RKO (cell line): ENCODE measurements around the gene BBLN.
A peak's percentile ranks its signal among the peaks of the same experiment; 100 is the strongest.

Experiments used
- DNase-seq: peaks from one replicate; pipeline ENCODE4 v3.0.0-alpha.2; 2016; ENCODE audit warnings: low spot score

The BBLN gene

DNA sequence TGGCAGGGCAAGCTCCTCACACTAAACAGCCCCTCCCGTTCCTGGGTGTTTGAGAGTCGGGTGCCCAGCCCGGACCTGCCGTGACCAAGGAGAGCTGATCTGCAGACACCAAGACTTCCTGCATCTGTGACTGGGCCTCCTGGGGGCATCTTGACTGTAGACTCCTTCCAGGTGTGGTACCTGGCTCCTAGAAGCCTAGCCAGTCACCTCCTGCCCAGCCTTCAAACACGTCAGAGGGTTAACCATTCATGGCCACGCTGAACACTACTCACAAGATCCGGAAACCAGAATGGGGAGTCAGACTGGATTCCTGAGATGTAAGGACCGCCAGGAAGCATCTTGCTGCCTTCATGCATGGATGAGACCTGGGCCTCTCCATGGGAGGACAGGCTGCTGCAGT is 14.5 kb upstream of the BBLN start:
- no peak for DNase-seq

DNA sequence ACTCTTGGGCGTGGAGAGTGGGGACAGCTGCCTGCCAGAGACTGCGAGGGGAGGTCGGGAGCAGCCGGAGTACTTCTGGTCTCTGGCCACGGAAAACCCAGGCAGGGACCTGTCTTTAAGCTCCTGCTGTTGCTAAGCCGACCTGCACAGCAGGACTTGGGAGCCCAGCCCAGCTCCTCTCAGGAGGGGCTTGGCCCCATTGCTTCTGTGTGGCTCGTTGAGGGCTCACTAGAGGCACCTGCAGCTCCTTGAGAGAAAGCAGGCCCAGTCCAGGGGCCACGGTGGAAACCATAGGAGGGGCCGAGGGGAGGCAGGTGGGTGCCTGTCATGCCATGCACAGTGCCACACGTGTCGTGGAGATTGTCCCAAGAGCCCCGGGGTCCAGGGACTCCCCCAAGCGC is 14.1 kb upstream of the BBLN start:
- no peak for DNase-seq

DNA sequence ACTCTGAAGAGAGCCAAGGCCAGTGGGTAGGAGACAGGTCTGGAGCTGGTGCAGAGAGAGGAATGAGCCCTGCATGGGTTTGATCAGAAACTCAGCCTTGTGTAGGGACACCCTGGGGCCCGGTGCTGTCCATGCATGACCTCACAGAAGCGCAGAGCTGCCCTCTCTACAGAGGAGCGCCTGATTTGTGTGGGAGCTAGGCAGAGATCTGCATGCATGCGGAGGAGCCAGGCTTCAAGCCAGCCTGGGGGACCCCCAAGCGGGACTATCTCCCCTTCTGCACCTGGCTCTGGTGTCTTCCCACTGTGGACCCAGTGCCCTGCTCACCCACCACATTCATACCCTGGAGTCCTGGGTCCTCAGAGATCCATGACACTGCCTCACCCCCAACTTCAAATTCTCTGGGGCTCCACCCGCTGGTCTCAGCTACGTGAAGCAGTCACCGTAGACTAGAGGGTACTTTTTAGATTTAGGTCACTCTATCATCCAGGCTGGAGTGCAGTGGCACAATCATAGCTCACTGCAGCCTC is 13.4 kb upstream of the BBLN start:
- no peak for DNase-seq

DNA sequence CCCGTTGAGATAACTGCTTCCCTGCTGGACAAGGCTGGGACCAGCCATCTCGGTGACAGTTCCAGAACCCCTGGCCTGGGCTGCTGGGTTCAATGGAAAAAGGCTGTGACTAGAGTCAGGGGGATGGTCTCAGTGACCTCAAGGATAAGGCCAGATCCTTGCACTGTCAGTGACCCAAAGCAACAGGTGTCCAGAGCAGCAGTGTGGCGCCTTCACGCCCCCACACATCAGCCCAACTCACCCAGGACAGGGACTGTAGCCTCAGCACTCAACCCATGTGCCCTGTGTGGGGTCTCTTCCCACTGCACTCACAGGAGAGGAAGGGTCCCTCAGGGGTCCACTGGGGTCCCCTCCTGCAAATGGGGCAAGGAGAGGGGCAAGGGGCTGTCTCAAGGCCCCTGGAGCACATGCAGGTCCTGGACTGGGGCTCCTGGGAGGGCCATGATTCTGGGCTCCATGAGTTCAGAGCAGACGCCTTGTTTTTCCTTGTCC is 11.5 kb upstream of the BBLN start:
- DNase-seq, result no peak

DNA sequence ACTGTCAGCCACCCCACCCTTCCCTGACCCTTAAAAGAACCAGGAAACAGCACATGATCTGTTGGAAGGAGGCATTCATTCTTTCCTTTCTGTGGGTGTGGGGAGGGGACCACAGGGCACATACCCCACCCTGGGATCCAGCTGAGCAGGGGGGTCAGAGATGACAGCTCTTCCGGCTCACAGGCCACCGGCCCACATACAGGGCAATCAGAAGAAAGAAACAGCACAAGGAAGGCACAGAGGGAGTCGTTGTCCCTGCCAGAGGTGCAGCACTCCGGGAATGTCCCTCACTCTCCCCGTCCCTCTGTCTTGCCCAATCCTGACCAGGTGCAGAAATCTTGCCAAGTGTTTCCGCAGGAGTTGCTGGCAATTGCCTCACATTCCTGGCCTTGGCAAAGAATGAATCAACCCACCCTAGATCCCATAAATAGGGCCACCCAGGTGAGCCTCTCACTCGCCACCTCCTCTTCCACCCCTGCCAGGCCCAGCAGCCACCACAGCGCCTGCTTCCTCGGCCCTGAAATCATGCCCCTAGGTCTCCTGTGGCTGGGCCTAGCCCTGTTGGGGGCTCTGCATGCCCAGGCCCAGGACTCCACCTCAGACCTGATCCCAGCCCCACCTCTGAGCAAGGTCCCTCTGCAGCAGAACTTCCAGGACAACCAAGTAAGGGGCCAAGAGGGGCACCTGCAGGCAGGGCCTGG is 10.9 kb upstream of the BBLN start, which contains the start of gene LCN2:
Gene LCN2 (plus strand): TSS at position 453 of the 701 bp plus-strand sequence. CDS start 73 bp downstream, at position 526.
- no peak for DNase-seq

DNA sequence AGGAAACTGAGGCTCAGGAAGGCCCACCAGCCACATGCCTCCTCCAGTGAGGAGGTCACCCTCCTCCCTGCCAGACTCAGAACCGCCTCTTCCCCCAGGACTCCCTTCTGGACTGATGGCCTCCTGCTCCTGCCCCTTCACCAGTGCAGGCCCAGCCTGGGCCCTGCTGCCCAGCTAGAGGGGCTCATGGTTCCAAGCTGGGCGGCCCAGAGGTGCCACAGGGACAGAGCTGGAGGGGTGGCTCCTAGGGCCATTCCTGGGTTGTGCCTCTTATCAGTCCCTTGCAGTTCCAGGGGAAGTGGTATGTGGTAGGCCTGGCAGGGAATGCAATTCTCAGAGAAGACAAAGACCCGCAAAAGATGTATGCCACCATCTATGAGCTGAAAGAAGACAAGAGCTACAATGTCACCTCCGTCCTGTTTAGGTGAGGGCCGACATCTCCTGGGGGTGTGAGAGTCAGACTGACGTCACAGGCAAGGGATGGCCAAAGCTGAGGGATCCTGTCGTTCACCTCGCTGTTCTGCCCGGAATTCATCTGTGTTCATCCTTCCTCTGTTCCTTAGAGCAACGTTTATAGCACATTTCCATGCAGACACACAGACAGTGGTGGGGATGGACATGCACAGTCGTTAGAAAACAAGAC is 10.0 kb upstream of the BBLN start:
- no peak for DNase-seq

DNA sequence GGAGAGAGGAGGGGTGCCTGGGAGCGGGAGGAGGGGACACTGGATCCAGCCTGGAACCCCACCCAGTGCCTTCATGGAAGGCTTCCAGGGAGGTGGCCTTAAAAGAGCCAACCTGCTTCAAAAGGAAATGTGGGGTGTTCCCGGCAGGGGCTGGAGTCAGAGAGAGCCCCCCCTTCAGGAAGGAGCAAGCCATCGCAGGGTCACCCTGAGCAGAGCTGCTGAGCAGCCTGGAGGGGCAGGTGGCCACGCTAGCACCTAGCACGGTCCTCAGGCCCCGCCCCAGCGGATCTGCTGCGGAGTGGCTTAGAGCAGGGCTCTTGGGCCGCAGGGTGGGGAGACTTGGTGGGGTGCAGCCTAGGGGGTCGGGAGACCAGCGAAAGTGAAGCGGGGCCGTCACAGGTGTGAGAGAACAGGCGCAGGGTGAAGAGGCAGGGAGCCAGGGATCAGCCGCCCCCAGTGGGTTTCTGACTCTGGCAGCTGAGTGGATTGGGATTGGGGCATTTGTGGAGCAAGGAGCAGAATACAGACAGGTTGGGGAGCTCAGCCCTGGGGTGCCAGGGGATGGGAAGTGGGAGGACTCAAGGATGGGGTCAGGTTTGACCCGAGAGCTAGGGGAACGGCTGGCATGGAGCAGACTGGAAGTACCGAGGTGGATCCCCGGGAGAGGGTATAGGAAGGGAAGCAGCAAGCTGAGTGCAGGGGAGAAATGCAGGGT is 9.3 kb upstream of the BBLN start:
- DNase-seq, result no peak

DNA sequence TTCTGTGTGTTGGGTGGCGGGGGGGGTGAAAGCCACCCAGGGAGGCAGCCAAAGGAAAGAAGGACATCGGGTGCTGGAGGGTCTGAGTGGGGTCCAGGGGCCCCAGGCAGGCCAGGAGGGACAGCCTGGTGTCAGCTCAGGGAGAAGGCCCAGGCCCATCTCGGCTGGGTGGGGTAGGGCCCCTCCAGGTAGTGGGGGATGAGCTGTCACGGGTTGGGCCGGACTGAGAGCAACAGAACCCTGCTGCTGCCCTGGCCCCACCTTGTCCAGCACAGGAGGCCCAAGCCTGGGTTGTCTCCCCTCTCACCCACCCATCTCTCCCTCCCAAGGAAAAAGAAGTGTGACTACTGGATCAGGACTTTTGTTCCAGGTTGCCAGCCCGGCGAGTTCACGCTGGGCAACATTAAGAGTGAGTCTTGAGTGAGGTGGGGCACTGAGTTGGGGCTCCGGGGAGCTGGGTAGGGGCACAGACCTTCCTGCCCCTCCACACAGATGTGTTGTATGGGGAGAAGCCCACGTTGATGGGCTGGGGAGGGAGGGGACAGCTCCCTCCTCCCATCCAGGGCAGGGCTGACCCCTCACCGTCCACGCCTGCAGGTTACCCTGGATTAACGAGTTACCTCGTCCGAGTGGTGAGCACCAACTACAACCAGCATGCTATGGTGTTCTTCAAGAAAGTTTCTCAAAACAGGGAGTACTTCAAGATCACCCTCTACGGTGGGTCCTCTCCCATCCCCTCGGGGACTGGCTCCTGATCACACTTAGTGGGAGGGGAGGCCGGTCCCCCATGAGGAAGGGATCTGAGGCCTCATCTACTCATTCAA is 8.5 kb upstream of the BBLN start:
- DNase-seq, result no peak

DNA sequence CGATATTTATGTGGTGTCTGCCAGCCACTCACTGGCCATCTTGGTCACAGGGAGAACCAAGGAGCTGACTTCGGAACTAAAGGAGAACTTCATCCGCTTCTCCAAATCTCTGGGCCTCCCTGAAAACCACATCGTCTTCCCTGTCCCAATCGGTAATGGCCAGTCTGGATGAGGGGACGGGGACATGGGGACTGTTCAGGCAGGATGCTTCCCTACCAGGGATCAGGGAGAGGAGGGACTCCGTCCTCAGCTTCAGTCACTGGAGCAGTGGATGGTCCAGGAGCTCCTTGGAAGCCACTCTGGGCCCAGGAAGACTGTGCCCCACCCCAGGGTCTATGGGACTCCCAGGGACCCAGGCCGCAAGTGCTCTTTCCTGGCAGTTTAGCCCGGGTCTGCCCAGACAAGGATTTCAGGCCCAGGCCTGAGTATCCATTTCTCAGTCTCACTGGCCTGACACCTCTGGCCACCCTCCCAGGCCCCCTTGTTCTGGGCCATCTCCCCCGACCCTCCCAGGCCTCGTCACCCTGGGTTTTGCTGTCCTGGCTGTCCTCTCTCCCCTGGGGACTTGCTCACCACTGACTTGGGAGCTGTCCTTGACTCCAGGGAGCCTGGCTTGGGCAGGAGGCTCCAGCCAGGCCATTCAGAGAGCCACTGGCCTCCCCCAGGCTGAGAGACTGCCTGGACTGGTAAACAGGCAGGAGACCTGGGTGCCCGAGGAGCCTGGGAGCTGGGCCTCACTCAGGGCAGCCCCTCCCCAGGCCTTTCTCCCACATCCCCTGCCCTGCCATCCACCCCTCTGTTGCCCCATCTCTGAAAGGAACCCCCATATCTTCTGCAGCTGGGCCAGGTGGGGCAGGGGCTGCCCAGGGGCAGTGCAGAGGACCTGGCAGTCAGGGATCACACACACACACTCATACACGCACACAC is 7.7 kb upstream of the BBLN start:
- DNase-seq, result no peak

DNA sequence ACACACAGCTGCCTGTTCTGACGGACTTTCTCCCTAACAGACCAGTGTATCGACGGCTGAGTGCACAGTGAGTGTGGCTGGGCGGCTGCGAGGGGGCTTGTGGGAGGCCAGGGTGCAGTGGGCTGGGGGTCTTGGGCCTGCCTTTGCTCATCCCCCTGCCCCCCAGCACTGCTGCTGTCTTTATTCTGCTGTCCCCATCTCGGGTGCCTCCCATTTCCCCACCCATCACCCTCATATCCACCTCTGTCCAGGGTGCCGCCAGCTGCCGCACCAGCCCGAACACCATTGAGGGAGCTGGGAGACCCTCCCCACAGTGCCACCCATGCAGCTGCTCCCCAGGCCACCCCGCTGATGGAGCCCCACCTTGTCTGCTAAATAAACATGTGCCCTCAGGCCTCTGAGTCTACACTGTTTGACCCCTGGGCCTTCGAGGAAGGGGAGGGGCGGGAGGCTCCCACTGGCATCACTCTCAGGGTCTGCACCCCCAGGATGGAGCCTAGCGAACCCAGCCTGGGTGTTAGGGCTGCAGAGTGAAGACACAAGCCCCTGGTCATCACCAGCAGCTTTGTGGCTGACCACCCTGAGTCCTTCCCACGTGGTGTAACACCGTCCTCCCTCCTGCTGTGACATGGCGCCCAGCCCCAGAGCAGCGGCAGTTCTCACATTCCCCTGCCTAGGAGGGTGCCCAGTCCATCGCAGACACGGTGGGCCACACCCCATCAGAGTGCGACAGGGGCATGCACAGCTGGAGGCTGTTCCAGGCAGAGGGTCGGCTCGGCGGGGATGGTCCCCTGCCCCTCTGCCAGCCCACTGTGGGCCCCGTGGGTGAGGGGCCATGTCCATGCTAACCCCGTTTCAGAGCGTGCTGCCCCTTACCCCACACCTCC is 6.8 kb upstream of the BBLN start:
- no peak for DNase-seq

DNA sequence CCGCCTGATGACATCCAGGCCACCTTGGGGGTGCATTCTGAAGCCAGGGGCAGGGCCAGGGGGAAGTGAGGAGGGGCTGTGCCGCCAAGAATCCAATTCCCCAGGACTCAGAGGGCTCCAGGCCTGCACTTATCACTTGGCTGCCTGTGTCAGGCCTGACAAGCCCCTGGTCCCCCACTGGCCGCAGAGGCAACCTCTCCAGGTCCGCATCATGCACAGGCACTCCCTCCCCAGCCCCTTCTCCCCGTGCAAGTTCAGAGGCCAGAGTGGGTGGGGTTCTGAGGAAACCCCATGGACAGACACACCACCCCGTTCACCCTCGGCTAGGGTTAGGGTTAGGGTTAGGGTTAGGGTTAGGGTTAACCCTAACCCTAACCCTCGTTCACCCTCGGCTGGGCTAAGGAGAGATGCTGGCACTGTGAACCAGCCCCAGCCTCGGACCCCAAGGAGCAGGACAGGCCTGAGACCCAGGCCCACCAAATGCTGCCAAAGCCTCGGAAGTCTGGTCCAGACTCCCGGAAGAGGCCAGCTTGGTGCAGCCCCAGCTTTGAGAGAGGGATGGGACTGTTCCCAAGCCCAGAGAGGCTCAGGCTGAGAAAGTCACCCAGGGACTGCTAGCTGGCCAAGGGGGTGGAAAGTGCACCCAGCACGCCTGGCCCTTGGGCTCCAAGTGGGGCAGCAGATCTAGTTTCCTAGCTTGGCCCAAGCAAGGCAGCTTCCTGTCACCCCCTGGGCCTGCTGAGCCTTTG is 5.9 kb upstream of the BBLN start:
- DNase-seq, result no peak

DNA sequence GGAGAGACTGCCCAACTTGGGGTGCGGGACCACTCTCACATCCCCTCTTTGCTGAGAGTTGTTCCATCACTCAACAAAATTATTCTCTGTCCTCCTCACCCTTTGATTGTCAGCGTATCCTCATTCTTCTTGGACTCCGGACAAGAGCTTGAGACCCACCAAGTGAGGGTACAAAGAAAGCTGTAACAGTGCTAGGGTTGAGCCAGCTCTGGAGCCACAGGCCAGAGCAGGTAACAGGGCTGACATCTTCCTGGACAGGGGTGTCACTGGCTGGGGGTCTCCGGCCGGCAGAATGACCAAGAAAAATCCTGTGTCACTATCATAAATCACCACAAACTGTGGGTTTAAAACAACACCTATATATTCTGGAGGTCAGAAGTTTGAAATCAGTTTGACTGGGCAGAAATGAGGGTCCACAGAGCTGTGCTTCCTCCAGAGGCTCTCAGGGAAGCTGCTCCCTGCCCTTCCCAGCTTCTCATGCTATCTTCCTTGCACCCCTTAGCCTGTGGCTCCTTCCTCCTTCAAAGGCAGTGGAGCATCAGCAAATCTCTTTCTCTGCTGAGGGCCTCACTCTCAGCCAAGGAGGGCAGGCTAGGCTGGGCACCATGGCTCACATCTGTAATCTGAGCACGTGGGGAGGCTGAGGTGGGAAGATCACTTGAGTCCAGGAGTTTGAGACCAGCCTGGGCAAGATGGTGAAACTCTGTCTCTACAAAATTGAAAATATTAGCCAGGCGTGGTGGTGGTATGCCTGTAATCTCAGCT is 4.1 kb upstream of the BBLN start:
- DNase-seq, result no peak

DNA sequence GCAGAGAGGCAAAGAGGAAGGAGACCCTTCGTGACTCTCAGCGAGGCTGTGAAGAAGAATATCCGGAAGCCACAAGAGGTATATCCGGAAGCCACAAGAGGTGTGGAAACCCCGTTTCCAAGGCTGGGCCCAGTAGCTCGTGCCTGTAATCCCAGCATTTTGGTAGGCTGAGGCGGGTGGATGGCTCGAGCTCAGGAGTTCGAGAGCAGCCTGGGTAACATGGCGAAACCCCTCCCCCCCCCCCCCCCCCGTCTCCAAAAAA is 612 bp upstream of the BBLN start:
- no peak for DNase-seq

DNA sequence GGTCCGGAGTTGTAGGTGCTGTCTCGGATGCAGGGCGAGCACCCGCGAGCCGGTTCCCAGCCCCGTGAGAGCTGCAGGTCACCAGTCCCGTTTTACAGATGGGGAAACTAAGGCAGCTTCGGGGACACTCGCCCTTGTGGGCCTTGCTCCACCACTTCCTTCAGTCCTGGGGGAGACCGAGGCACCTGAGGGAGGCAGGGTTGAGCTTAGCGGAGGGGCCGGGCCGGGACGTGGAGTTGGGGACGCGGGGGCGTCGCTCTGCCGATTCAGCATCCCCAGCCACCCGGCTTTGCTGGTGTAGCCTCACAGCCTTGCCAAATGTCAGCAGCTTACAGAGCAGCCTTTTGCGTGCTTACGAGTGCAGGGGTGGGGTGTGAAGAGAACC is 530 bp downstream of the BBLN start:
- peak; percentile 80 for DNase-seq

DNA sequence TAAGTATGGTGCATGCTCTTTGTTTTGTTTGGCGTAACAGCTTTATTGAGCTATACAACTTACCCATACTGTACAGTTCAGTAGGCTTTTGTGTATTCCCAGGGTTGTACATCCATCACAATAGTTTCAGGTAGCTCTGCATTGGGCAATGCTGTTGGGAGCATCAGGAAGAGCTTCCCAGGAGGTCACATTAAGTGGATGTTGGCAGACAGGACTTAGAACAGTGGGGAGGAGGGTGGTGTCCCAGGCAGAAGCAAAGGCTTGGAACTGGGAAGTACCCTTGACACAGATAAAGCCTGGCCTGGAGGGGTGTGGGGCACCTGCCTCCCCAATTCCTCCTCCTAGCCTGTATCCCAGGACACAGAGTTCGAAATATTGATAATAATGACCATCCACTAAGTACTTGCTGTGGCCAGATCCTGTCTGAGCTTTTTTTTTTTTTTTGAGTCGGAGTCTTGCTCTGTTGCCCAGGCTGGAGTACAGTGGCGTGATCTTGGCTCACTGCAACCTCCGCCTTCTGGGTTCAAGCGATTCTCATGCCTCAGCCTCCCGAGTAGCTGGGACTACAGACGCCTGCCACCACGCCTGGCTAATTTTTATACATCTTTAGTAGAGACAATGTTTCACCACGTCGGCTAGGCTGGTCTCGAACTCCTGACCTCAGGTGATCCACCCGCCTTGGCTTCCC is 1.3 kb downstream of the BBLN start:
- peak; percentile 38 for DNase-seq

DNA sequence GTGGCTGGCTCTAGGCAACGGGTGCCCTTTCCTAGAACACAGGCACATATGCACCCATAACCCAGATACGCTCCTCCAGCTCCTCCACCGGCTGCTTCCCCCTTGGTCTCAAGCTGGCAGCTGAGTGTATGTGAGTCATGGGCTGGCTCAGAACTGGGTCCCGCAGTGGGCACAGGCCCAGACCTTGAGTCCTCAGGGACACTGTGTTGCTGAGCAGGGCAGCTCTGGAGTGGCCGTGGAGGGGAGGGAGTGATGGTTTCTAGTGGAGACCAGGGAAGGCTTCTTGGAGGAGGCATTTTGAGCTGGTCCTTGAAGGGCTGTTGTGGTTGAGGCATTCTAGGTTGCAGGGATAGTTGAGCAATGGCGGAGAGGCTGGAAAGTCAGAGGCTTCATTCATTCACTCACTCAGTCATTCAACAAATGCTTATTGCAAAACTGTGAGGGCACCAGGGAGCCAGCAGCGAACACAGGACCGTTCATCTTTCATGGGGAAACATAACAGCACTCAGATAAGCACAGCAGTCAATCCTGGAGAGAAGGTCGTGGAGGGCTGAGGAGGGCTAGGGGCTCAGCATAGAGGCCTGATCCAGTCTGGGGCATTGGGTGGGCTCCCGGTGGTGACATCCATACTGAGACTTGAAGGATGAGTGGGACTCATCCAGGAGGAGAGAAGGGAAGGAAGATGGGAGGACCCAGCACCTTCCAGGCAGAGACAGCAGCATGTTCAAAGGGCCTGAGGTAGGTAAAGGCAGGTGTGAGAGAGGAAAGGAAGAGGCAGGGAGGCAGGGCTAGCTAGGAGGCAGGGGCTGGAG is 2.4 kb downstream of the BBLN start:
- DNase-seq, result peak; percentile 71

DNA sequence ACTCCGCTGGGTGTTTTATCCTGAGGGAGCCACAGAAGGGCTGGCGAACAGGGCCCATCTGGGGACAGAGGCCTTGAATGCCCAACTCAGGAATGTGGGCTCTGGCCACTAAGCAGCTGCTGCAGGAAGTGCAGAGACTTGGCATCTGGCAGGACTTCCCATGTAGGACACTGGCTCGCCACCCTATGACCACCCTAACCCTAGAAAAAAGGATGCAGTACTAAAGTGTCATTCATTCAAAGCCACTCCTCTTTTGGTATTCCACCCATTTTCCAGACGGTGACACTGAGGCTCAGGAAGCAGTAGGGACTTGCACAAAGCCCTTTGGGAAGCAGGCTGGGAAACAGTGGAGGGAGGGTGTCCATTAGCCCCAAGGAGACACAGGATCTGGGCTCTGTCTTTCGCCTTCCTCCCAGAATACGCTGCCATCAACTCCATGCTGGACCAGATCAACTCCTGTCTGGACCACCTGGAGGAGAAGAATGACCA is 3.0 kb downstream of the BBLN start:
- no peak for DNase-seq
